ENCODE data around the gene ACSS3. TPM values are rescaled to one million over a fixed set of nuclear protein-coding genes. Genes with fewer than 3 reads are reported as not detected.

Gene ACSS3
- total RNA-seq, 1 donor from 2014 or later, result 15.7 TPM

DNA sequence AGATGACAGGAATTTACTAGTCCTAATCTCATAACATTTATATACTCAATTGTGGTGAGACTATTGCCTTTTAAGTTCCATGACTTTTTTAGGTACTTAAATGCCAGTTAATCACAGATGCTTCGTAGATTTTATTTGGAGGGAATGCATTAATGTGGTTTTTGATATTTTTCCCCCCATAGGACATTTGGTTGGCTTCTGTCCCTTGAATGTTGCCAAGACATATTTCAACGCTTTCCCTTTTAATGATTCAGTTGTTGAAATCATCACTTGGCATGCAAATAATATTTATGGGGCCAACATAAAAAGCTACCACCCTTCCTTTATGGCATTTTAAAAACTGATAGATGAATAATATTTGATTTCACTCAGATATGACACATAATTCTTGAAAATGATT is 172.1 kb downstream of the ACSS3 start:
- no peaks in the 10 kb centered on the region for H3K9me3 Mint-ChIP-seq
- no peak for DNase-seq (ENCODE audit: low read depth, low spot score)
- H3K4me3 Mint-ChIP-seq, result no peak overlapping the region
- TF ChIP-seq, protein P1, sequence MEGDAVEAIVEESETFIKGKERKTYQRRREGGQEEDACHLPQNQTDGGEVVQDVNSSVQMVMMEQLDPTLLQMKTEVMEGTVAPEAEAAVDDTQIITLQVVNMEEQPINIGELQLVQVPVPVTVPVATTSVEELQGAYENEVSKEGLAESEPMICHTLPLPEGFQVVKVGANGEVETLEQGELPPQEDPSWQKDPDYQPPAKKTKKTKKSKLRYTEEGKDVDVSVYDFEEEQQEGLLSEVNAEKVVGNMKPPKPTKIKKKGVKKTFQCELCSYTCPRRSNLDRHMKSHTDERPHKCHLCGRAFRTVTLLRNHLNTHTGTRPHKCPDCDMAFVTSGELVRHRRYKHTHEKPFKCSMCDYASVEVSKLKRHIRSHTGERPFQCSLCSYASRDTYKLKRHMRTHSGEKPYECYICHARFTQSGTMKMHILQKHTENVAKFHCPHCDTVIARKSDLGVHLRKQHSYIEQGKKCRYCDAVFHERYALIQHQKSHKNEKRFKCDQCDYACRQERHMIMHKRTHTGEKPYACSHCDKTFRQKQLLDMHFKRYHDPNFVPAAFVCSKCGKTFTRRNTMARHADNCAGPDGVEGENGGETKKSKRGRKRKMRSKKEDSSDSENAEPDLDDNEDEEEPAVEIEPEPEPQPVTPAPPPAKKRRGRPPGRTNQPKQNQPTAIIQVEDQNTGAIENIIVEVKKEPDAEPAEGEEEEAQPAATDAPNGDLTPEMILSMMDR (conservative IDR thresholded peaks at IDR 0.05), result no peak
- no peak overlapping the region for H3K27ac Mint-ChIP-seq (ENCODE audit: unreplicated experiment)
- peaks cover 10% of the 10 kb centered on the region for H3K4me1 Mint-ChIP-seq
- no peaks in the 10 kb centered on the region for H3K27me3 Mint-ChIP-seq (ENCODE audit: low read depth)
- peaks cover 3% of the 10 kb centered on the region for H3K36me3 Mint-ChIP-seq (ENCODE audit: low read depth)

DNA sequence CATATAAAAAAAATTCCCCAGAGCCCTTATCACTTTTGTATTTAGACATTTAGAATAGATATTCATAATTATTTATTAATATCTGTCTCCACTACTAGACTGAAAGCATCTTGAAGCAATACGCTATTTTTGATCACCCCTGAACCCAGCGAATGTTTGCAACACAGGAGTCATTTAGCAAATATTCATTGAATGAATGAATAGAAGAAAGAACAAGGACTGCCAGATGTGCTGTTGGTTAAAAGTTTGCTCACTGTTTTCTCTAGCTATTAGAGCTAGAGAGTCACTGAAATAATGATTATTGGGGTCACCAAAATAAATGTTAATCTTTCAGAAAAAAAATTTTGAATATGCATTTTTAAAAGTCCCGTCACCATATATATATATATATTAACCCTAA is 174.3 kb downstream of the ACSS3 start:
- Mint-ChIP-seq H3K27me3 (ENCODE audit: low read depth) (no peaks in the 10 kb centered on the region), H3K4me1 (no peaks in the 10 kb centered on the region), H3K27ac (ENCODE audit: unreplicated experiment) (no peak overlapping the region), H3K36me3 (ENCODE audit: low read depth) (no peaks in the 10 kb centered on the region), H3K9me3 (no peaks in the 10 kb centered on the region), H3K4me3 (no peak overlapping the region)
- no peak for DNase-seq (ENCODE audit: low read depth, low spot score)
- TF ChIP-seq, protein P1 (conservative IDR thresholded peaks at IDR 0.05), result no peak

DNA sequence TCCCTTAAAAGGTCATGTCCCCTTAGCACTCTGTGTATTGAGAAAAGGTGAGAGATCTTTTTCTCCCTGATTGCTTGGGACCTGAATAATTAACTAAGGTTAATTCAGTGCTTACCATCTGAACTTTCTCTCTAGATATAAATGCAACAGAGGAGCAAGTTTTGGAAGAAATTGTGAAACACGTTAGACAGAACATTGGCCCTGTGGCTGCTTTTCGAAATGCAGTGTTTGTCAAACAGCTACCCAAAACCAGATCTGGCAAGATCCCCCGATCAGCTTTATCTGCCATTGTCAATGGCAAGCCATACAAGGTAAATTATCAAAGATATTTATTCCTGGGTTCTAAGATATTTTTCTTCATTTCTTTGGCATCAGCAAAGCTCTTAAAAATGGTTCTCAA is 175.5 kb downstream of the ACSS3 start:
- no peak overlapping the region for H3K4me3 Mint-ChIP-seq
- H3K4me1 Mint-ChIP-seq, result no peaks in the 10 kb centered on the region
- H3K36me3 Mint-ChIP-seq (ENCODE audit: low read depth), result no peaks in the 10 kb centered on the region
- H3K9me3 Mint-ChIP-seq, result no peaks in the 10 kb centered on the region
- no peak overlapping the region for H3K27ac Mint-ChIP-seq (ENCODE audit: unreplicated experiment)
- no peaks in the 10 kb centered on the region for H3K27me3 Mint-ChIP-seq (ENCODE audit: low read depth)
- TF ChIP-seq, protein P1 (conservative IDR thresholded peaks at IDR 0.05), result no peak
- DNase-seq (ENCODE audit: low read depth, low spot score), result no peak

DNA sequence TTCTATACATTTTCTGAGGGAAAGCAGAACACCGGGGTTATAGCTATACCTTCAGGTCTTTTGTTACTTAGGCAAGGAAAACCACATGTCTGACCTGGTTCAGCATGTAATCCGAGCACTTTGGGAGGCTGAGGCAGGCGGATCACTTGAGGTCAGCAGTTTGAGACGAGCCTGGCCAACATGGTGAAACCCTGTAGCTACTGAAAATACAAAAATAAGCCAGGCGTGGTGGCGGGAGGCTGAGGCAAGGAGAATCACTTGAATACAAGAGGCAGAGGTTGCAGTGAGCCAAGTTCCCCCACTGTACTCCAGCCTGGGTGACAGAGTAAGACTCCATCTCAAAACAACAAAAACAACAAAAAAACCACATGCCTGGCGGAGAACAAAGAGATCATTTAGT is 177.6 kb downstream of the ACSS3 start:
- no peak for DNase-seq (ENCODE audit: low read depth, low spot score)
- Mint-ChIP-seq H3K4me3 (no peak overlapping the region), H3K36me3 (ENCODE audit: low read depth) (no peaks in the 10 kb centered on the region), H3K9me3 (no peaks in the 10 kb centered on the region), H3K4me1 (no peaks in the 10 kb centered on the region), H3K27ac (ENCODE audit: unreplicated experiment) (no peak overlapping the region), H3K27me3 (ENCODE audit: low read depth) (no peaks in the 10 kb centered on the region)
- TF ChIP-seq, protein P1 (conservative IDR thresholded peaks at IDR 0.05), result no peak

DNA sequence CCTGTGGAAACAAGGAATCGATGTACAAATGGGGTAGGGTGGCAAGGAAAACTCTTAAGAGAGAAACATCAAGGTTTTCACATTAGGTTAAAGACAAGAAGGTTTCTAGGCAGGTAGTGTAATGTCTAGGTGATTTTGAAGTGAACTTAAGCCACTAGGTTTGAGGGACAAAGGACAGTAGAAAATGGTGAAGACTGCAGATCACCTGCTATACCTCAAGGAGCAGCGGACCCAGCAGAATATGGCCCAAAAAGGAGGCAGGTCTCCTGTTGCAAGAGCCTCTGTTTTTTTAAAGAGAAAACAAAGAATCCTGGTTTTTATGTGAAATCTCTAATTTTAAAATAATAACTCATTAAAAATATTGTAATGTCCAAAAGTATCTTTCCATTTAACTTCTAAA is 178.1 kb downstream of the ACSS3 start:
- H3K36me3 Mint-ChIP-seq (ENCODE audit: low read depth), result no peaks in the 10 kb centered on the region
- H3K4me3 Mint-ChIP-seq, result no peak overlapping the region
- H3K27me3 Mint-ChIP-seq (ENCODE audit: low read depth), result no peaks in the 10 kb centered on the region
- H3K9me3 Mint-ChIP-seq, result no peaks in the 10 kb centered on the region
- TF ChIP-seq, protein P1 (conservative IDR thresholded peaks at IDR 0.05), result no peak
- H3K27ac Mint-ChIP-seq (ENCODE audit: unreplicated experiment), result no peak overlapping the region
- DNase-seq (ENCODE audit: low read depth, low spot score), result no peak
- H3K4me1 Mint-ChIP-seq, result no peaks in the 10 kb centered on the region

Data from neural crest cell (in vitro differentiated cells).